IPS-15b (cell line): ENCODE results near the gene CMKLR1.

ENCODE experiments used
- H3K27me3 ChIP-seq: one replicate; pipeline ENCODE4 v1.6.1; 2013; ENCODE audit warnings: low read length; ENCODE audit not compliant: control insufficient read depth, insufficient read depth
- H3K36me3 ChIP-seq: one replicate; pipeline ENCODE4 v1.6.1; 2013; ENCODE audit warnings: low read length; ENCODE audit not compliant: control insufficient read depth, insufficient read depth
- H3K4me1 ChIP-seq: one replicate; pipeline ENCODE4 v1.6.1; 2013; ENCODE audit warnings: mild to moderate bottlenecking, low read length; ENCODE audit not compliant: control insufficient read depth, insufficient read depth
- H3K4me3 ChIP-seq: one replicate; pipeline ENCODE4 v1.5.1; 2013; ENCODE audit warnings: low read depth, low read length
- H3K9ac ChIP-seq: one replicate; pipeline ENCODE4 v1.6.1; 2013; ENCODE audit warnings: low read depth, mild to moderate bottlenecking, low read length
- H3K9me3 ChIP-seq: one replicate; pipeline ENCODE4 v1.6.1; 2013; ENCODE audit warnings: mild to moderate bottlenecking, low read length; ENCODE audit not compliant: control insufficient read depth, insufficient read depth

CMKLR1 gene

GRCh38 chr12:108299980-108300696, 39.0 kb downstream of the CMKLR1 start:
- Histone ChIP-seq H3K9ac (no peak overlapping the region), H3K4me1 (peaks cover 18% of the 10 kb centered on the region), H3K9me3 (no peaks in the 10 kb centered on the region), H3K27me3 (no peaks in the 10 kb centered on the region), H3K36me3 (no peaks in the 10 kb centered on the region), H3K4me3 (no peak overlapping the region)

GRCh38 chr12:108299516-108299915, 39.6 kb downstream of the CMKLR1 start:
- H3K9me3 ChIP-seq, result no peaks in the 10 kb centered on the region
- peaks cover 13% of the 10 kb centered on the region for H3K4me1 ChIP-seq
- no peak overlapping the region for H3K4me3 ChIP-seq
- no peak overlapping the region for H3K9ac ChIP-seq
- no peaks in the 10 kb centered on the region for H3K36me3 ChIP-seq
- H3K27me3 ChIP-seq, result no peaks in the 10 kb centered on the region

- no peaks in the 10 kb centered on the region for H3K36me3 ChIP-seq
- no peak overlapping the region for H3K9ac ChIP-seq
- no peaks in the 10 kb centered on the region for H3K27me3 ChIP-seq
- H3K4me3 ChIP-seq, result no peak overlapping the region
- no peaks in the 10 kb centered on the region for H3K9me3 ChIP-seq
- H3K4me1 ChIP-seq, result peaks cover 7% of the 10 kb centered on the region
Observed at GRCh38 chr12:108298761-108299275, 40.3 kb downstream of the CMKLR1 start.

GRCh38 chr12:108297895-108298760, 41.0 kb downstream of the CMKLR1 start:
- Histone ChIP-seq H3K27me3 (no peaks in the 10 kb centered on the region), H3K36me3 (no peaks in the 10 kb centered on the region), H3K9ac (no peak overlapping the region), H3K4me3 (no peak overlapping the region), H3K4me1 (peaks cover 4% of the 10 kb centered on the region), H3K9me3 (no peaks in the 10 kb centered on the region)

GRCh38 chr12:108297424-108297823, 41.7 kb downstream of the CMKLR1 start:
- H3K36me3 ChIP-seq, result no peaks in the 10 kb centered on the region
- no peaks in the 10 kb centered on the region for H3K27me3 ChIP-seq
- no peaks in the 10 kb centered on the region for H3K9me3 ChIP-seq
- H3K4me3 ChIP-seq, result no peak overlapping the region
- H3K9ac ChIP-seq, result no peak overlapping the region
- no peaks in the 10 kb centered on the region for H3K4me1 ChIP-seq

GRCh38 chr12:108296945-108297344, 42.2 kb downstream of the CMKLR1 start:
- no peak overlapping the region for H3K4me3 ChIP-seq
- H3K4me1 ChIP-seq, result no peaks in the 10 kb centered on the region
- no peaks in the 10 kb centered on the region for H3K9me3 ChIP-seq
- no peaks in the 10 kb centered on the region for H3K36me3 ChIP-seq
- no peaks in the 10 kb centered on the region for H3K27me3 ChIP-seq
- no peak overlapping the region for H3K9ac ChIP-seq

GRCh38 chr12:108295641-108296040, 43.5 kb downstream of the CMKLR1 start:
- Histone ChIP-seq H3K4me1 (no peaks in the 10 kb centered on the region), H3K36me3 (no peaks in the 10 kb centered on the region), H3K9me3 (no peaks in the 10 kb centered on the region), H3K9ac (no peak overlapping the region), H3K4me3 (no peak overlapping the region), H3K27me3 (no peaks in the 10 kb centered on the region)

- H3K36me3 ChIP-seq, result no peaks in the 10 kb centered on the region
- H3K9me3 ChIP-seq, result no peaks in the 10 kb centered on the region
- H3K4me1 ChIP-seq, result peaks cover 7% of the 10 kb centered on the region
- H3K27me3 ChIP-seq, result no peaks in the 10 kb centered on the region
- no peak overlapping the region for H3K9ac ChIP-seq
- no peak overlapping the region for H3K4me3 ChIP-seq
Observed at GRCh38 chr12:108289350-108290161, 49.6 kb downstream of the CMKLR1 start.

- Histone ChIP-seq H3K9ac (no peak overlapping the region), H3K4me3 (no peak overlapping the region), H3K36me3 (no peaks in the 10 kb centered on the region), H3K27me3 (no peaks in the 10 kb centered on the region), H3K4me1 (peaks cover 10% of the 10 kb centered on the region), H3K9me3 (no peaks in the 10 kb centered on the region)
Observed at GRCh38 chr12:108287227-108287626, 51.9 kb downstream of the CMKLR1 start.

- no peaks in the 10 kb centered on the region for H3K27me3 ChIP-seq
- H3K9ac ChIP-seq, result no peak overlapping the region
- no peaks in the 10 kb centered on the region for H3K9me3 ChIP-seq
- no peak overlapping the region for H3K4me3 ChIP-seq
- H3K4me1 ChIP-seq, result peaks cover 10% of the 10 kb centered on the region
- no peaks in the 10 kb centered on the region for H3K36me3 ChIP-seq
Observed at GRCh38 chr12:108285016-108285415, 54.1 kb downstream of the CMKLR1 start.

- Histone ChIP-seq H3K4me3 (no peak overlapping the region), H3K4me1 (peaks cover 10% of the 10 kb centered on the region), H3K9ac (no peak overlapping the region), H3K27me3 (no peaks in the 10 kb centered on the region), H3K36me3 (no peaks in the 10 kb centered on the region), H3K9me3 (no peaks in the 10 kb centered on the region)
Observed at GRCh38 chr12:108284163-108284562, 54.9 kb downstream of the CMKLR1 start.
